Measurements from ENCODE around the gene KIF16B.

Gene KIF16B

GRCh38 chr20:16569246-16570153 lies 3.7 kb downstream of the KIF16B start:
- no peak for TF ChIP-seq SIN3A (IDR thresholded peaks at IDR 0.05; ENCODE audit: borderline replicate concordance, insufficient read depth, low read length)
- no peak for TF ChIP-seq TAF1 (IDR thresholded peaks at IDR 0.05; ENCODE audit: borderline replicate concordance, insufficient read depth, low read length)
- no peak for TF ChIP-seq REST (IDR thresholded peaks at IDR 0.05; ENCODE audit: insufficient read depth in 1 of 2, low read depth in 2 of 2, low read length in 2 of 2)

- no peak for TF ChIP-seq TAF1 (IDR thresholded peaks at IDR 0.05; ENCODE audit: borderline replicate concordance, insufficient read depth, low read length)
- no peak for TF ChIP-seq POLR2AphosphoS5 (IDR thresholded peaks at IDR 0.05; ENCODE audit: low read depth, low read length)
- TF ChIP-seq FOXP2 (optimal IDR thresholded peaks at IDR 0.05; ENCODE audit: borderline replicate concordance, extremely low read depth, extremely low read length, insufficient read depth), result no peak
- TF ChIP-seq REST (IDR thresholded peaks at IDR 0.05; ENCODE audit: insufficient read depth in 1 of 2, low read depth in 2 of 2, low read length in 2 of 2), result no peak
- TF ChIP-seq SIN3A (IDR thresholded peaks at IDR 0.05; ENCODE audit: borderline replicate concordance, insufficient read depth, low read length), result no peak
These were observed 7.2 kb downstream of the KIF16B start for GRCh38 chr20:16566080-16566479.

- no peak for TF ChIP-seq SIN3A (IDR thresholded peaks at IDR 0.05; ENCODE audit: borderline replicate concordance, insufficient read depth, low read length)
- no peak for TF ChIP-seq REST (IDR thresholded peaks at IDR 0.05; ENCODE audit: insufficient read depth in 1 of 2, low read depth in 2 of 2, low read length in 2 of 2)
- no peak for TF ChIP-seq POLR2AphosphoS5 (IDR thresholded peaks at IDR 0.05; ENCODE audit: low read depth, low read length)
- no peak for TF ChIP-seq TAF1 (IDR thresholded peaks at IDR 0.05; ENCODE audit: borderline replicate concordance, insufficient read depth, low read length)
- no peak for TF ChIP-seq FOXP2 (optimal IDR thresholded peaks at IDR 0.05; ENCODE audit: borderline replicate concordance, extremely low read depth, extremely low read length, insufficient read depth)
These were observed 10.0 kb downstream of the KIF16B start for GRCh38 chr20:16563066-16563806.

- TF ChIP-seq TAF1 (IDR thresholded peaks at IDR 0.05; ENCODE audit: borderline replicate concordance, insufficient read depth, low read length) (no peak), SIN3A (IDR thresholded peaks at IDR 0.05; ENCODE audit: borderline replicate concordance, insufficient read depth, low read length) (no peak), REST (IDR thresholded peaks at IDR 0.05; ENCODE audit: insufficient read depth in 1 of 2, low read depth in 2 of 2, low read length in 2 of 2) (no peak), FOXP2 (optimal IDR thresholded peaks at IDR 0.05; ENCODE audit: borderline replicate concordance, extremely low read depth, extremely low read length, insufficient read depth) (no peak), POLR2AphosphoS5 (IDR thresholded peaks at IDR 0.05; ENCODE audit: low read depth, low read length) (no peak)
These were observed 11.0 kb downstream of the KIF16B start for GRCh38 chr20:16562259-16562658.
